Keratinocyte (primary cell): ENCODE results near the gene PCNX1. TPM values are rescaled to one million over a fixed set of nuclear protein-coding genes. Genes with fewer than 3 reads are reported as not detected.
A peak's percentile ranks its signal among the peaks of the same experiment; 100 is the strongest.

Experiments used
- DNase-seq: peaks from one replicate; pipeline ENCODE4 v3.0.0-alpha.2; 2011; ENCODE audit warnings: low read depth, missing footprints, low spot score
- FAIRE-seq: peaks from 2 replicates; lab custom pipeline; 2011; peaks lifted over from hg19 to GRCh38; lab: Jason Lieb, UNC
- H2AFZ ChIP-seq: 2 replicates; pipeline ENCODE4 v1.6.0; 2012; ENCODE audit warnings: low read length, control low read depth, inconsistent platforms; ENCODE audit not compliant: control insufficient read depth
- H3K27ac ChIP-seq: 2 replicates; pipeline ENCODE4 v1.5.1; 2011; ENCODE audit warnings: low read length; ENCODE audit not compliant: control insufficient read depth, insufficient read depth
- H3K27me3 ChIP-seq: 3 replicates; pipeline ENCODE4 v1.6.0; 2011; ENCODE audit warnings: low read length; ENCODE audit not compliant: control insufficient read depth, insufficient read depth; ENCODE audit errors: extremely low read depth
- H3K36me3 ChIP-seq, 2 experiments: 2 replicates in 1 of 2; 3 replicates in 1 of 2; pipeline ENCODE4 v1.5.1; 2011; ENCODE audit warnings: low read length in 2 of 2, mild to moderate bottlenecking in 1 of 2; ENCODE audit not compliant: control insufficient read depth in 2 of 2, insufficient read depth in 2 of 2; ENCODE audit errors: extremely low read depth in 1 of 2
- H3K4me1 ChIP-seq: 3 replicates; pipeline ENCODE4 v1.5.1; 2011; ENCODE audit warnings: low read length; ENCODE audit not compliant: control insufficient read depth, insufficient read depth; ENCODE audit errors: extremely low read depth
- H3K4me2 ChIP-seq: 3 replicates; pipeline ENCODE4 v1.6.0; 2011; ENCODE audit warnings: low read depth, low read length; ENCODE audit not compliant: control insufficient read depth, insufficient read depth; ENCODE audit errors: extremely low read depth
- H3K4me3 ChIP-seq, 3 experiments: fragments of 200-600 bp in 1 of 3; sonication (generic) in 1 of 3; 2 replicates in 2 of 3; 3 replicates in 1 of 3; pipeline ENCODE4 v1.5.1; 2011 to 2016; ENCODE audit warnings: low read length in 3 of 3, mild to moderate bottlenecking in 3 of 3, control low read depth in 2 of 3, inconsistent platforms in 1 of 3, low read depth in 1 of 3, mixed read lengths in 1 of 3, mixed run types in 1 of 3, moderate library complexity in 1 of 3; ENCODE audit not compliant: control insufficient read depth in 2 of 3, insufficient read depth in 2 of 3; ENCODE audit errors: extremely low read depth in 1 of 3
- H3K79me2 ChIP-seq: 2 replicates; pipeline ENCODE4 v1.6.0; 2012; ENCODE audit warnings: low read length; ENCODE audit not compliant: control insufficient read depth, insufficient read depth
- H3K9ac ChIP-seq: 3 replicates; pipeline ENCODE4 v1.6.0; 2011; ENCODE audit warnings: low read length; ENCODE audit not compliant: control insufficient read depth, insufficient read depth; ENCODE audit errors: extremely low read depth
- H3K9me1 ChIP-seq: 3 replicates; pipeline ENCODE4 v1.6.0; 2011; ENCODE audit warnings: low read length; ENCODE audit not compliant: control insufficient read depth, insufficient read depth; ENCODE audit errors: extremely low read depth
- H3K9me3 ChIP-seq: 2 replicates; pipeline ENCODE4 v1.5.1; 2012; ENCODE audit warnings: low read depth, low read length; ENCODE audit not compliant: control insufficient read depth
- H4K20me1 ChIP-seq: 3 replicates; pipeline ENCODE4 v1.6.0; 2011; ENCODE audit warnings: low read length; ENCODE audit not compliant: control insufficient read depth, insufficient read depth; ENCODE audit errors: extremely low read depth
- EZH2 ChIP-seq: IDR thresholded peaks from one replicate; pipeline ENCODE4 v1.6.1; 2012; ENCODE audit warnings: inconsistent platforms, mild to moderate bottlenecking, low read length, moderate library complexity
- dilution Hi-C: fragments of 300-500 bp; cut with MboI; formaldehyde crosslinking; loops from one replicate; pipeline ENCODE4 v1.7.0; 2020; ENCODE audit warnings: low sequenced_read_pairs; ENCODE audit not compliant: extremely low pct_ligation_motif_present
- polyA plus RNA-seq, 5 experiments: library from polyadenylated mRNA; depleted of rRNA in 3 of 5; stranded (reverse) in 3 of 5; stranded (forward) in 1 of 5; unstranded in 1 of 5; fragments of >200 nt; gene quantifications; 1 replicate in 1 of 5; 2 replicates in 3 of 5; 3 replicates in 1 of 5; pipeline versions ENCODE4 v1.2.1 to v1.2.3, GENCODE V29; 2011 to 2012; ENCODE audit warnings: missing spikeins in 2 of 5, low read depth in 1 of 5, low replicate concordance in 1 of 5
- TF ChIP-seq, protein P1 (sequence below), 3 experiments: IDR thresholded peaks in 1 of 3; conservative IDR thresholded peaks in 1 of 3; optimal IDR thresholded peaks in 1 of 3; 2 replicates in 2 of 3; 3 replicates in 1 of 3; pipeline versions ENCODE3 to v1.5.1; 2011; ENCODE audit warnings: low read length in 3 of 3, mild to moderate bottlenecking in 3 of 3, moderate library complexity in 2 of 3, control low read depth in 1 of 3, inconsistent platforms in 1 of 3; ENCODE audit not compliant: insufficient read depth in 2 of 3; ENCODE audit errors: extremely low read depth in 1 of 3

Gene PCNX1
- polyA plus RNA-seq, 1 donor (not counting 4 experiments of a cell fraction or from before 2014, with no cell fraction given): 39.8 TPM

DNA sequence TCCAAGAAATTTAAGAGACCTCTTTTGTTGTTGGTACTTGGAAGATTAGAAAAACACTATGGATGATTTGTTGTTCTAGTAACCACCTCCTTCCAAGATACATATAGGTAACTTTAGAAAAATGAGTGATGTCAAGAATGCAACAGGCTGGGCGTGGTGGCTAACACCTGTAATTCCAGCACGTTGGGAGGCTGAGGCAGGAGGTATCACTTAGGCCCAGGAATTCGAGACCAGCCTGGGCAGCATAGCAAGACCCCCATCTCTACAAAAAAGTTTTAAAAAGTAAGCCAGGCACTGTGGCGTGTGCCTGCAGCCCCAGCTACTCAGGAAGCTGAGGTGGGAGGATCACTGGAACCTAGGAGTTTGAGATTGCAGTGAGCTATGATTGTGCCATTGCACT, 97.8 kb downstream of the PCNX1 start:
- H3K9me1 ChIP-seq: no peaks in the 10 kb centered on the region
- H3K4me3 ChIP-seq: no peak overlapping the region
- DNase-seq: no peak
- peaks cover 49% of the 10 kb centered on the region for H3K4me1 ChIP-seq
- peak overlapping the region; percentile 42 for H3K4me2 ChIP-seq
- H4K20me1 ChIP-seq: no peaks in the 10 kb centered on the region
- peaks cover 5% of the 10 kb centered on the region for H3K79me2 ChIP-seq
- H3K27ac ChIP-seq: peak overlapping the region; percentile 65
- no peak overlapping the region for H3K9ac ChIP-seq
- peaks cover 0 to 2% of the 10 kb centered on the region in 2 experiments for H3K36me3 ChIP-seq
- no peaks in the 10 kb centered on the region for H3K9me3 ChIP-seq
- FAIRE-seq: no peak
- no peak for TF ChIP-seq EZH2
- TF ChIP-seq, protein P1, sequence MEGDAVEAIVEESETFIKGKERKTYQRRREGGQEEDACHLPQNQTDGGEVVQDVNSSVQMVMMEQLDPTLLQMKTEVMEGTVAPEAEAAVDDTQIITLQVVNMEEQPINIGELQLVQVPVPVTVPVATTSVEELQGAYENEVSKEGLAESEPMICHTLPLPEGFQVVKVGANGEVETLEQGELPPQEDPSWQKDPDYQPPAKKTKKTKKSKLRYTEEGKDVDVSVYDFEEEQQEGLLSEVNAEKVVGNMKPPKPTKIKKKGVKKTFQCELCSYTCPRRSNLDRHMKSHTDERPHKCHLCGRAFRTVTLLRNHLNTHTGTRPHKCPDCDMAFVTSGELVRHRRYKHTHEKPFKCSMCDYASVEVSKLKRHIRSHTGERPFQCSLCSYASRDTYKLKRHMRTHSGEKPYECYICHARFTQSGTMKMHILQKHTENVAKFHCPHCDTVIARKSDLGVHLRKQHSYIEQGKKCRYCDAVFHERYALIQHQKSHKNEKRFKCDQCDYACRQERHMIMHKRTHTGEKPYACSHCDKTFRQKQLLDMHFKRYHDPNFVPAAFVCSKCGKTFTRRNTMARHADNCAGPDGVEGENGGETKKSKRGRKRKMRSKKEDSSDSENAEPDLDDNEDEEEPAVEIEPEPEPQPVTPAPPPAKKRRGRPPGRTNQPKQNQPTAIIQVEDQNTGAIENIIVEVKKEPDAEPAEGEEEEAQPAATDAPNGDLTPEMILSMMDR (optimal IDR thresholded peaks at IDR 0.05 in 1 of 3, IDR thresholded peaks at IDR 0.05 in 1 of 3, conservative IDR thresholded peaks at IDR 0.05 in 1 of 3; ENCODE audit: extremely low read depth in 1 of 3, insufficient read depth in 2 of 3, low read length in 3 of 3): no peak
- H3K27me3 ChIP-seq: no peaks in the 10 kb centered on the region
- no peak overlapping the region for H2AFZ ChIP-seq
- dilution Hi-C loops: no loop called here

DNA sequence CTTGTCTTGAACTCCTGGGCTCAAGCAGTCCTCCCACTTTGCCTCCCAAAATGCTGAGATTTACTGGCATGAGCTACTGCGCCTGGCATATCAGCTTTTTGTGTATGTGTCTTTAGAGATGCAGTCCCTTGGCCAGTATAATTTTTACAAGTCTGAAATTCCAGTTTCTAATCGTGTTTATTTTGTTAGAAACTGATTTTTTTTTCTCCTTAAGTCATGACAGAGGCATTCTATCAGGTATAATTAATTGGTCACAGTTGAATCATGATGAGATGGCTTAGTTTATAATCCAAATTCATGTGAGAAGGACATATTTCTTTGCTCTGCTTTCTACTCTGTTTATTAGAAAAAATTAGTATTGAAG, 98.9 kb downstream of the PCNX1 start:
- peaks cover 49% of the 10 kb centered on the region for H3K4me1 ChIP-seq
- peak overlapping the region; percentile 13 for H3K9ac ChIP-seq
- H3K27me3 ChIP-seq: no peaks in the 10 kb centered on the region
- FAIRE-seq: peak; percentile 32
- H3K9me1 ChIP-seq: no peaks in the 10 kb centered on the region
- dilution Hi-C loops: no loop called here
- H3K27ac ChIP-seq: peak overlapping the region; percentile 65
- H2AFZ ChIP-seq: no peak overlapping the region
- DNase-seq: peak; percentile 4
- H3K4me3 ChIP-seq: no peak overlapping the region
- H3K79me2 ChIP-seq: peaks cover 5% of the 10 kb centered on the region
- no peaks in the 10 kb centered on the region for H4K20me1 ChIP-seq
- no peaks in the 10 kb centered on the region for H3K9me3 ChIP-seq
- no peak for TF ChIP-seq EZH2
- TF ChIP-seq, protein P1 (optimal IDR thresholded peaks at IDR 0.05 in 1 of 3, IDR thresholded peaks at IDR 0.05 in 1 of 3, conservative IDR thresholded peaks at IDR 0.05 in 1 of 3; ENCODE audit: extremely low read depth in 1 of 3, insufficient read depth in 2 of 3, low read length in 3 of 3): no peak
- H3K36me3 ChIP-seq: peaks cover 0 to 2% of the 10 kb centered on the region in 2 experiments
- H3K4me2 ChIP-seq: peak overlapping the region; percentile 57
